Mesenteric fat pad (tissue), 1 donor: Measurements from ENCODE around the gene FAM167B. TPM values are rescaled to one million over a fixed set of nuclear protein-coding genes. Genes with fewer than 3 reads are reported as not detected.
"Not testable (repeated sequence)": the region's sequence is repeated elsewhere in the genome, so short reads cannot be mapped to it uniquely, and the experiment has no call there.

Experiments used
- DNase-seq: peaks from one replicate; pipeline ENCODE4 v3.0.0-alpha.2; 2020; ENCODE audit warnings: low spot score
- total RNA-seq: library from RNA; stranded (reverse); fragmentation: NEBNext Ultra II Directional; extraction: Animal tissue kit (Norgen Biotek cat#: 25700); gene quantifications from one replicate; pipeline ENCODE4 v1.2.1, GENCODE V29; 2021
- donor health status: DM: yes; HTN: yes; CAD: no.

The FAM167B gene
- total RNA-seq, 1 donor from 2014 or later: 7.5 TPM

DNA sequence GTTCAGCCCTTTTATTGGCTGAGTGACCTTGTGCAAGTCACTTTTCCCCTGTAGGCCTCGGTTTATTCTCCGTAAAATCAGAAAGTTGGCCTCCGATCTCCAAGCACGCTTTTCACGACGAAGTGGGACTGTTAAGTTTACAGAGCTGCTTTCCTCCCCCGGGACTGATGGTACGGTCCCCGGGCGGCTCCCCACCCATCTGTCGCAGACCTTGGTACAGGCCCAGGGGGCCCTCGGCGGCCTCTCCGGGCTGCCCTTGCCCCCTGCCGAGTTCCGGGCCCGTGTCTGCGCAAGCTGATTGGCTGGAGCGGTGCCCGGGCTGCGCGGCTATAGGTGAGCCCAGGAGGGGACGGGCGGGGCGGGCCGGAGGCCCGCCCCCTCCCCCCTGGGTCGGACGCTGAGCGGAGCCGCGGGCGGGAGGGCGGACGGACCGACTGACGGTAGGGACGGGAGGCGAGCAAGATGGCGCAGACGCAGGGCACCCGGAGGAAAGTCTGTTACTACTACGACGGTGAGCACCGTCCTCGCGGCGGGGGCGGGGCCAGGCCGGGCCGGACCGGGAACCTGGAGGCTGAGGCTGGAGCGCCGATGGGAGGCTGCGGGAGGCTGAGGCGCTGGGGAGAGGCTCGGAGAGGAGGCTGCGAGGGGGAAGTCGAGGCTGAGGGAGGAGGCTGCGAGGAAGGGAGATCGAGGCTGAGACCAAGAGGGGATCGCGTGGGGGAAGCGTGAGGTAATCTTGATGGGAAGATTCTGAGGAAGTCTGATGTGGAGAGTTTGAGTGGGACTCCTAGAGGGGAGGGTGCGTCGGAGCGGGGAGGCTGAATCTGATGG is 44.9 kb downstream of the FAM167B start, which contains the start of gene HDAC1:
HDAC1 (plus strand) TSS at position 376 of the 831 bp plus-strand sequence; CDS start at position 463, 87 bp downstream.
- peak; percentile 97 for DNase-seq

DNA sequence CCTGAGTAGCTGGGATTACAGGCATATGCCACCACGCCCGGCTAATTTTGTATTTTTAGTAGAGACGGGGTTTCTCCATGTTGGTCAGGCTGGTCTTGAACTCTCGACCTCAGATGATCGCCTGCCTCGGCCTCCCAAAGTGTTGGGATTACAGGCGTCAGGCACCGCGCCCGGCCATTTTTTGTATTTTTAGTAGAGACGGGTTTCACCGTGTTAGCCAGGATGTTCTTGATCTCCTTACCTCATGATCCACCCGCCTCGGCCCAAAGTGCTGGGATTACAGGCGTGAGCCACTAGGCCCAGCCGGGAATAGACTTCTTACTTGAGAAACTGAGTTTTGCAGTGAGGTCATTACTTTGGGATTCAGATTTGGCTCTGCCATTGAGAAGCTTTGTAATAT is 51.2 kb downstream of the FAM167B start:
- DNase-seq: not testable (repeated sequence)

Other genes starting within 250 kb of the FAM167B start
- gene KHDRBS1, start 233.4 kb upstream of the FAM167B start, total RNA-seq: 80.1 TPM
- gene TMEM39B, start 174.3 kb upstream of the FAM167B start, total RNA-seq: 15.6 TPM
- 73.7 TPM for gene KPNA6, start 139.2 kb upstream of the FAM167B start, total RNA-seq
- 54.5 TPM for gene TXLNA, start 67.5 kb upstream of the FAM167B start, total RNA-seq
- gene CCDC28B, start 46.6 kb upstream of the FAM167B start, total RNA-seq: 3.5 TPM
- 0.67 TPM for gene IQCC, start 41.6 kb upstream of the FAM167B start, total RNA-seq
- gene DCDC2B, start 38.1 kb upstream of the FAM167B start, total RNA-seq: not detected
- gene TMEM234, start 24.9 kb upstream of the FAM167B start, total RNA-seq: 18.4 TPM
- 160 TPM for gene EIF3I, start 24.8 kb upstream of the FAM167B start, total RNA-seq
- gene LCK, start 4.0 kb downstream of the FAM167B start, total RNA-seq: 1.8 TPM
- gene HDAC1, start 44.9 kb downstream of the FAM167B start, total RNA-seq: 32.3 TPM
- gene MARCKSL1, start 89.0 kb downstream of the FAM167B start, total RNA-seq: 51.8 TPM
- gene FAM229A, start 115.3 kb downstream of the FAM167B start, total RNA-seq: 6.2 TPM
- gene TSSK3, start 115.3 kb downstream of the FAM167B start, total RNA-seq: 1.2 TPM
- 63.2 TPM for gene BSDC1, start 147.2 kb downstream of the FAM167B start, total RNA-seq
- not detected for gene ZBTB8B, start 217.8 kb downstream of the FAM167B start, total RNA-seq